Neural crest cell (in vitro differentiated cells): Measurements from ENCODE around the gene SMIM1. TPM values are rescaled to one million over a fixed set of nuclear protein-coding genes. Genes with fewer than 3 reads are reported as not detected.

Experiments used
- DNase-seq: peaks from one replicate; pipeline ENCODE4 v3.0.0; 2021; ENCODE audit warnings: low read depth, mixed read lengths, low spot score
- H3K27ac Mint-ChIP-seq: one replicate; pipeline ENCODE4 v1.8.0; 2021; ENCODE audit warnings: mild to moderate bottlenecking, mixed read lengths; ENCODE audit not compliant: unreplicated experiment
- H3K27me3 Mint-ChIP-seq: 2 replicates; pipeline ENCODE4 v1.8.0; 2021; ENCODE audit warnings: low read depth, mild to moderate bottlenecking, mixed read lengths
- H3K36me3 Mint-ChIP-seq: 2 replicates; pipeline ENCODE4 v1.8.0; 2021; ENCODE audit warnings: low read depth, mild to moderate bottlenecking, mixed read lengths
- H3K4me1 Mint-ChIP-seq: 2 replicates; pipeline ENCODE4 v1.8.0; 2021; ENCODE audit warnings: mixed read lengths
- H3K4me3 Mint-ChIP-seq: one replicate; pipeline ENCODE4 v1.8.0; 2021; ENCODE audit warnings: mild to moderate bottlenecking, mixed read lengths
- H3K9me3 Mint-ChIP-seq: 2 replicates; pipeline ENCODE4 v1.8.0; 2021; ENCODE audit warnings: mixed read lengths
- total RNA-seq: library from RNA; stranded (reverse); gene quantifications from 2 replicates; pipeline ENCODE4 v1.2.1, GENCODE V29; 2021
- TF ChIP-seq, protein P1 (sequence below): fragments of 200-600 bp; sonication (generic); conservative IDR thresholded peaks from 2 replicates; pipeline ENCODE4 v1.5.0; 2021; ENCODE audit warnings: antibody characterized with exemption, mild to moderate bottlenecking

SMIM1 gene
- total RNA-seq, 1 donor from 2014 or later, result 4.7 TPM

- peaks cover 4% of the 10 kb centered on the region for H3K27me3 Mint-ChIP-seq
- no peaks in the 10 kb centered on the region for H3K36me3 Mint-ChIP-seq
- H3K4me1 Mint-ChIP-seq, result peaks cover 9% of the 10 kb centered on the region
- no peaks in the 10 kb centered on the region for H3K9me3 Mint-ChIP-seq
- DNase-seq, result no peak
- no peak overlapping the region for H3K4me3 Mint-ChIP-seq
- H3K27ac Mint-ChIP-seq, result no peak overlapping the region
- TF ChIP-seq, protein P1, sequence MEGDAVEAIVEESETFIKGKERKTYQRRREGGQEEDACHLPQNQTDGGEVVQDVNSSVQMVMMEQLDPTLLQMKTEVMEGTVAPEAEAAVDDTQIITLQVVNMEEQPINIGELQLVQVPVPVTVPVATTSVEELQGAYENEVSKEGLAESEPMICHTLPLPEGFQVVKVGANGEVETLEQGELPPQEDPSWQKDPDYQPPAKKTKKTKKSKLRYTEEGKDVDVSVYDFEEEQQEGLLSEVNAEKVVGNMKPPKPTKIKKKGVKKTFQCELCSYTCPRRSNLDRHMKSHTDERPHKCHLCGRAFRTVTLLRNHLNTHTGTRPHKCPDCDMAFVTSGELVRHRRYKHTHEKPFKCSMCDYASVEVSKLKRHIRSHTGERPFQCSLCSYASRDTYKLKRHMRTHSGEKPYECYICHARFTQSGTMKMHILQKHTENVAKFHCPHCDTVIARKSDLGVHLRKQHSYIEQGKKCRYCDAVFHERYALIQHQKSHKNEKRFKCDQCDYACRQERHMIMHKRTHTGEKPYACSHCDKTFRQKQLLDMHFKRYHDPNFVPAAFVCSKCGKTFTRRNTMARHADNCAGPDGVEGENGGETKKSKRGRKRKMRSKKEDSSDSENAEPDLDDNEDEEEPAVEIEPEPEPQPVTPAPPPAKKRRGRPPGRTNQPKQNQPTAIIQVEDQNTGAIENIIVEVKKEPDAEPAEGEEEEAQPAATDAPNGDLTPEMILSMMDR, result no peak
These were observed 44.4 kb upstream of the SMIM1 start for GRCh38 chr1:3727825-3728776.

DNA sequence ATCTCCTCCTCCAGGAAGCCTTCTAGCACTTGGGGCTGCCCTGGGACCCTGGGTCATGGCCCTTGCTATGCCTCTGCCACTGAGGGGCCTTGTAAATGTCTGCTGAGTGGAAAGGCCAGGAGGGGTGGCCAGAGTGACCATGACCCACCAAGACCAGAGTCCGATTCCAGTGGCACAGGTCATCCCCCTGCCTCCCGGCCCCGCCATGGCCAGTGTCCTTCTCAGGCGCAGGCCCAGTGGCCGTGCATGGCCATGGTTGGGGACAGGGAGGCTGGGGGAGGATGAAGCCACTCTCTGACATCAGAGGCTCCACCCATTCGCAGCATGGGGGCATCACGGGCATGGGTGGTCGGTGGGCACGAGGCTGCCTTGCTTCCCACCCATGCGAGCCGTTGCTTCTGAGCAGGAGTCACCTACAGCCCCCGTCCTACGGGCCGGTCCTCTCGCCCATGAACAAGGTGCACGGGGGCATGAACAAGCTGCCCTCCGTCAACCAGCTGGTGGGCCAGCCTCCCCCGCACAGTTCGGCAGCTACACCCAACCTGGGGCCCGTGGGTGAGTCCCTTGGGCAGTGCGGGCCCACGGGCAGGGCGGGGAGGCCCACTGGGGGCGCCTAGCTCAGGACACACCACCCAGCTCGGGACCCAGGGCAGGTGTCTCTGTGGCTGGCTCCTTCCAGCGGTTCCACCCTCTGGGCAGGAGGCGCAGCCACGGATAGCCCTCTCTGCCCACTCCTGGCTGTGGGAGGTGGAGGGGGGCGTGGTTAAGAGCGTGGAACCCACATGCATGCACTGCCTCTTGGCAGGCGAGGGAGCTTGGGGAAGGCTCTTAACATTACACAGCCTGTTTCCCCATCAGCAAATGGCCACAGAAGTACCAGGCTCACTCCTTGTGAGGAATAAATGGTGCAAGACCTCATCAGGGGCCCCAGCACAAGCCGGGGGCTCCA lies 42.7 kb upstream of the SMIM1 start:
- TF ChIP-seq, protein P1, result no peak
- H3K27ac Mint-ChIP-seq, result no peak overlapping the region
- H3K4me3 Mint-ChIP-seq, result no peak overlapping the region
- peaks cover 9% of the 10 kb centered on the region for H3K4me1 Mint-ChIP-seq
- H3K36me3 Mint-ChIP-seq, result no peaks in the 10 kb centered on the region
- no peak for DNase-seq
- no peaks in the 10 kb centered on the region for H3K9me3 Mint-ChIP-seq
- H3K27me3 Mint-ChIP-seq, result no peaks in the 10 kb centered on the region

DNA sequence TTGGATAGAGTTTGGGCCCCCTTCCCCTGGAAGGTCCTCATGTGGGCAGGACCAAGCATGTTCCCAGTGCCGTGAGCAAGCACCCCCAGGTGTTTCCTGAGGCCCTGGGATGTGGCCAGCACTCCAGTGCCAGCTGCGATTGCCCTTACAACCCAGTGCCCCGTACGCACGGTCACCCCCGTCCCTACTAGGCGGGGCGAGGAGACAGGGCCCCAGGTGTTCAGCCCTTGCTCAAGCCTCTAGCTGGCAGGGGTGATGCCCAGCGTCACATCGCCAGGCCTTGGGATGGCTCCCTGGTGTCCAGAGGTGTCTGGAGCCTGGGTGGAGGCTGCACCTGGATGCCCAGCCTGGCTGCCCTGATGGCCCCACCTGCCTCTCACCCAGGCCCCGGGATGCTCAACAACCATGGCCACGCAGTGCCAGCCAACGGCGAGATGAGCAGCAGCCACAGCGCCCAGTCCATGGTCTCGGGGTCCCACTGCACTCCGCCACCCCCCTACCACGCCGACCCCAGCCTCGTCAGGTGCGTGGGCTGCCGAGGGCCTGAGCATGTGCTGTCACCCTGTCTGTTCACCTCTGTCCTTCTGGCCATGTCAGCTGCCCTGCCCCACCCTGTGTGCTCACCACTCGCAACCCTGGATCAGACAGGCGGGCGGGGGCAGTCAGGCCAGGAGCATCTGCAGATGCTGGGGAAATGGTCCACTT lies 41.9 kb upstream of the SMIM1 start:
- no peaks in the 10 kb centered on the region for H3K9me3 Mint-ChIP-seq
- peaks cover 9% of the 10 kb centered on the region for H3K4me1 Mint-ChIP-seq
- DNase-seq, result no peak
- no peak overlapping the region for H3K4me3 Mint-ChIP-seq
- H3K36me3 Mint-ChIP-seq, result no peaks in the 10 kb centered on the region
- no peaks in the 10 kb centered on the region for H3K27me3 Mint-ChIP-seq
- H3K27ac Mint-ChIP-seq, result no peak overlapping the region
- TF ChIP-seq, protein P1, result no peak

GRCh38 chr1:3731583-3732433 lies 40.7 kb upstream of the SMIM1 start:
- TF ChIP-seq, protein P1, result no peak
- Mint-ChIP-seq H3K27me3 (no peaks in the 10 kb centered on the region), H3K4me1 (peaks cover 9% of the 10 kb centered on the region), H3K9me3 (no peaks in the 10 kb centered on the region), H3K27ac (no peak overlapping the region), H3K36me3 (no peaks in the 10 kb centered on the region), H3K4me3 (peak overlapping the region; percentile 54)
- DNase-seq, result no peak
